Kidney (tissue), 14 donors: Measurements from ENCODE around the gene TAF6. TPM values are rescaled to one million over a fixed set of nuclear protein-coding genes. Genes with fewer than 3 reads are reported as not detected.
"Not testable (repeated sequence)": the region's sequence is repeated elsewhere in the genome, so short reads cannot be mapped to it uniquely, and the experiment has no call there.

Experiments used
- DNase-seq, 5 donors: peaks; one replicate each; pipeline ENCODE4 v3.0.0-alpha.2; 2013 to 2020
- FAIRE-seq: peaks from 2 replicates; lab custom pipeline; 2012; peaks lifted over from hg19 to GRCh38; lab: Jason Lieb, UNC
- H3K27ac ChIP-seq, 2 donors: one replicate each; pipeline ENCODE4 v1.7.0; 2013; ENCODE audit warnings: low read depth in 2 of 2, low read length in 2 of 2, inconsistent platforms in 1 of 2
- H3K27me3 ChIP-seq: one replicate; pipeline ENCODE4 v1.7.1; 2013; ENCODE audit warnings: low read length, inconsistent platforms; ENCODE audit not compliant: control insufficient read depth, insufficient read depth
- H3K36me3 ChIP-seq, 3 donors: one replicate each; pipeline versions ENCODE4 v1.7.0 to v1.7.1; 2013; ENCODE audit warnings: low read length in 3 of 3, control low read depth in 1 of 3, inconsistent platforms in 1 of 3; ENCODE audit not compliant: insufficient read depth in 3 of 3, control insufficient read depth in 2 of 3
- H3K4me1 ChIP-seq, 3 donors: one replicate each; pipeline versions ENCODE4 v1.7.0 to v1.7.1; 2013; ENCODE audit warnings: low read length in 3 of 3, inconsistent platforms in 1 of 3, low read depth in 1 of 3; ENCODE audit not compliant: control insufficient read depth in 2 of 3, insufficient read depth in 2 of 3
- H3K4me3 ChIP-seq, 3 donors: one replicate each; pipeline versions ENCODE4 v1.7.0 to v1.8.1; 2013; ENCODE audit warnings: low read length in 3 of 3, control low read depth in 1 of 3, inconsistent platforms in 1 of 3
- H3K9ac ChIP-seq, 3 donors: one replicate each; pipeline versions ENCODE4 v1.7.0 to v1.7.1; 2013; ENCODE audit warnings: low read length in 3 of 3, control low read depth in 1 of 3, inconsistent platforms in 1 of 3
- H3K9me3 ChIP-seq, 3 donors: one replicate each; pipeline versions ENCODE4 v1.7.0 to v1.7.1; 2013; ENCODE audit warnings: low read length in 3 of 3, control low read depth in 1 of 3, inconsistent platforms in 1 of 3; ENCODE audit not compliant: control insufficient read depth in 2 of 3, insufficient read depth in 1 of 3
- intact Hi-C: fragments of 100-400 bp; cut with DNase I; formaldehyde crosslinking; loops from one replicate; pipeline ENCODE4 v1.11.1; 2022
- polyA plus RNA-seq: library from polyadenylated mRNA; stranded (reverse); fragments of 350-450 nt; fragmentation: Illumina TruSeq; extraction: RNeasy Lipid Tissue Mini Kit (QIAGEN cat#74804); gene quantifications from one replicate; pipeline ENCODE4 v1.2.3, GENCODE V29; 2014; ENCODE audit warnings: low read depth, low replicate concordance; ENCODE audit not compliant: insufficient read depth
- total RNA-seq: library from RNA; stranded (reverse); fragmentation: NEBNext Ultra II Directional; extraction: Animal tissue kit (Norgen Biotek cat#: 25700); gene quantifications from one replicate; pipeline ENCODE4 v1.2.1, GENCODE V29; 2021
- TF ChIP-seq, protein P1 (sequence below): IDR thresholded peaks from 3 replicates; pipeline ENCODE4 v1.5.1; 2012; ENCODE audit warnings: mild to moderate bottlenecking, moderate library complexity, borderline replicate concordance; ENCODE audit not compliant: insufficient read depth; ENCODE audit errors: extremely low read depth
- donor health status: control.
- donor health status: control.
- donor health status: control.
- donor health status: control.
- donor health status: control.
- donor health status: DM: yes; HTN: yes; CAD: no.
- donor health status: Normal renal cell carcinoma (clear cell type).

The TAF6 gene
- total and polyA plus RNA-seq, 2 donors from 2014 or later: 41.3 to 62.7 TPM

DNA sequence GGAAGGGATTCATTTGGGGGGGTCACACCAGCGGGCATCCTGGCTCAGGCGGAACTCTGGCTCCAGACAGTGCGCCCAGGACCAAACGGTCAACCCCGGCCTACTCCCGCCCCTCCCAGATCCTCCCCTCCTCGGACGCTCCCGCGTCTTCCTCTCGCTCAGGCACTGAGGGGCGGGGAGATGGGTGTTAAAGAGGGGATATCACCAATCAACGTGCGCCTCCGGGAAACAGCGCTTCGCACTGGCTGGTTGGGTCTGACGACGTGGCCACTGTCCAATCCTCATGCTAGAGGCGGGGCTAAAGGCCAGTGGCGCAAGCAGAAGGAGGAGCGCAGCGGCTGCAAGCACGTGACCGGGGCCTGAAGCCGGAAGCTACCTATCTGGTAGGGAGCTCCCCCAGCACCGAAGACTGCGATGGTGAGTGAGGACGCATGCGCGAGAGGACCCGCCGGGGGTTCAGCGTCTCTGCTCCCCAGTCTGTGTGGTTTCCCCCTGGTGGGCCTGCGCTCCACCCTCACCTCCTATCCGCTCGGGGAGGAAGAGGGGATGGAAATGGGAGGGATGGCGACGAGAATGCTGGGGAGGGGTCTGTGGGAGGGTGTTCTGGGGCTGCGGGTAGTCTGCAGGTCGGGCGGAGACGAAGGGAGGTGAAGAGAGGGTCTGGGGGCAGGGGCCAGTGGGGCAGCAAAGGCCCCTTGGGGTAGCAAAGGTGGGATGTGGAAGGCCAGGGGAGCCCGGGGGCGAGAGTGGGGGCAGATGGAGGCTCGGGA is 29.6 kb upstream of the TAF6 start, which contains the start of gene LAMTOR4:
TSS of gene LAMTOR4 (plus strand) at position 360 of the 770 bp plus-strand sequence. CDS start at position 415, 55 bp downstream.
- H3K4me1 ChIP-seq: peaks cover 0 to 8% (median 3%) of the 10 kb centered on the region in 3 donors
- no peaks in the 10 kb centered on the region for H3K9me3 ChIP-seq
- intact Hi-C loops: no loop called here
- FAIRE-seq (peak; percentile 98), DNase-seq (peak; percentile 99 to 100 (median 99))
- H3K4me3 ChIP-seq: peak within 1 kb of the TSS; percentile 88 to 98 (median 94)
- H3K27ac ChIP-seq: peak within 1 kb of the TSS; percentile 89 to 95
- peak within 1 kb of the TSS; percentile 81 to 98 (median 98) for H3K9ac ChIP-seq
- H3K27me3 ChIP-seq: no peaks in the 10 kb centered on the region
- peaks cover 0 to 2% (median 0%) of the 10 kb centered on the region in 3 donors for H3K36me3 ChIP-seq
- TF ChIP-seq, protein P1, sequence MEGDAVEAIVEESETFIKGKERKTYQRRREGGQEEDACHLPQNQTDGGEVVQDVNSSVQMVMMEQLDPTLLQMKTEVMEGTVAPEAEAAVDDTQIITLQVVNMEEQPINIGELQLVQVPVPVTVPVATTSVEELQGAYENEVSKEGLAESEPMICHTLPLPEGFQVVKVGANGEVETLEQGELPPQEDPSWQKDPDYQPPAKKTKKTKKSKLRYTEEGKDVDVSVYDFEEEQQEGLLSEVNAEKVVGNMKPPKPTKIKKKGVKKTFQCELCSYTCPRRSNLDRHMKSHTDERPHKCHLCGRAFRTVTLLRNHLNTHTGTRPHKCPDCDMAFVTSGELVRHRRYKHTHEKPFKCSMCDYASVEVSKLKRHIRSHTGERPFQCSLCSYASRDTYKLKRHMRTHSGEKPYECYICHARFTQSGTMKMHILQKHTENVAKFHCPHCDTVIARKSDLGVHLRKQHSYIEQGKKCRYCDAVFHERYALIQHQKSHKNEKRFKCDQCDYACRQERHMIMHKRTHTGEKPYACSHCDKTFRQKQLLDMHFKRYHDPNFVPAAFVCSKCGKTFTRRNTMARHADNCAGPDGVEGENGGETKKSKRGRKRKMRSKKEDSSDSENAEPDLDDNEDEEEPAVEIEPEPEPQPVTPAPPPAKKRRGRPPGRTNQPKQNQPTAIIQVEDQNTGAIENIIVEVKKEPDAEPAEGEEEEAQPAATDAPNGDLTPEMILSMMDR: no peak

DNA sequence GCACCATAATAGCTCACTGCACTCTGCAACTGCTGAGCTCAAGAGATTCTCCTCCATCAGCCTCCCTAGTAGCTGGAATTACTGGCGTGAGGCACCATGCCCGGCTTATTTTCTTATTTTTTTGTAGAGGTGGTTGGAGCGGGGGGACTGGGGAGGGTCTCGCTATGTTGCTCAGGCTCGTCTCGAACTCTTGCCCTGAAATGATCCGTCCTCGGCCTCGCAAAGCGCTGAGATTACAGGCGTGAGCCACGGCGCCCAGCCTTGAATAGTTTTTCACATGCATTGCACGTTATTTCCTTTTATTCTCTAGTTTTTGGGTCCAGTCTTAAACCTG is 29.0 kb upstream of the TAF6 start:
- Histone ChIP-seq H3K9ac (peak overlapping the region; percentile 47 to 77 (median 55)), H3K4me1 (peaks cover 0 to 8% (median 3%) of the 10 kb centered on the region in 3 donors), H3K36me3 (no peaks in the 10 kb centered on the region), H3K27ac (peak overlapping the region in 1 of 2 donors; percentile 38), H3K27me3 (no peaks in the 10 kb centered on the region), H3K9me3 (no peaks in the 10 kb centered on the region), H3K4me3 (peak overlapping the region; percentile 69 to 98 (median 79))
- DNase-seq (no peak), FAIRE-seq (no peak)
- intact Hi-C loops: no loop called here
- TF ChIP-seq, protein P1: no peak

DNA sequence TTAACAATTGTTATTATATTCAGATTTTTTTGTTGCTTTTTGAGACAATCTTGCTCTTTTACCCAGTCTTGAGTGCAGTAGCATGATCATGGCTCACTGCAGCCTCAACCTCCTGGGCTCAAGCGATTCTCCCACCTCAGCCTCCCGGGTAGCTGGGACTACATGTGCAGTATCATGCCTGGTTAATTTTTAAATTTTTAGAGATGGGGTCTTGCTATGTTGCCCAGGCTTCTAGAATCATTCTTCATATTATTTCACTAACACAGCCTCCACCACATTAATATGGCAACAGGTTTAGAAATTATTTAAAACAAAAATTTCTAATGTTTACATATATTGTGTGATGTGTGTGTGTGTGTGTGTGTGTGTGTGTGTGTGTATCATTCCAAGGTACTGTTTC is 28.1 kb upstream of the TAF6 start:
- DNase-seq: no peak
- Histone ChIP-seq H3K27ac (no peak overlapping the region), H3K36me3 (no peaks in the 10 kb centered on the region), H3K4me3 (no peak overlapping the region), H3K27me3 (no peaks in the 10 kb centered on the region), H3K9ac (no peak overlapping the region), H3K4me1 (peaks cover 0 to 8% (median 3%) of the 10 kb centered on the region in 3 donors), H3K9me3 (no peaks in the 10 kb centered on the region)
- intact Hi-C loops: no loop called here
- no peak for FAIRE-seq
- TF ChIP-seq, protein P1: no peak

DNA sequence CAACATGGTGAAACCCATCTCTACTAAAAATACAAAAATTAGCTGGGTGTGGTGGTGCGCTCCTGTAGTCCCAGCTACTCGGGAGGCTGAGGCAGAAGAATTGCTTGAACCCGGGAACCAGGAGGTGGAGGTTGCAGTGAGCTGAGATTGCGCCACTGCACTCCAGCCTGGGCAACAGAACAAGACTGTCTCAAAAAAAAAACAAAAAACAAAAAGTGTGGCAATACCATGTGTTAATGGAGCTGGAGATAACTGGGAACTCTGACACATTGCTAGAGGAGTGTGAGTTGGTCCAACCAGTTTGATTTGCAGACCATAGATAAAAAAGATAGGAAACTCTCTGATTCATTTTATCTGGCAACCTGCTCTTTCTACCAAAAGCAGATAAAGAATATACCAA is 27.2 kb upstream of the TAF6 start:
- intact Hi-C loops: not testable (repeated sequence)

More for the DNA sequence above, 27.2 kb upstream of the TAF6 start:
- DNase-seq, H3K9me3 ChIP-seq, H3K4me1 ChIP-seq, H3K27me3 ChIP-seq, H3K27ac ChIP-seq, H3K36me3 ChIP-seq, FAIRE-seq, H3K4me3 ChIP-seq, H3K9ac ChIP-seq: not testable (repeated sequence)
